GM23338 (cell line): Measurements from ENCODE around the gene CDC73.

Experiments
- EZH2 ChIP-seq: fragments of 200-600 bp; sonication (generic); IDR thresholded peaks from one replicate; pipeline ENCODE4 v1.8.0; 2017; ENCODE audit warnings: antibody characterized with exemption, mild to moderate bottlenecking, low read depth; ENCODE audit not compliant: unreplicated experiment
- EZH2phosphoT487 ChIP-seq: fragments of 200-600 bp; sonication (generic); IDR thresholded peaks from one replicate; pipeline ENCODE4 v1.8.1; 2018; ENCODE audit warnings: antibody characterized with exemption; ENCODE audit not compliant: unreplicated experiment
- JUNB ChIP-seq: IDR thresholded peaks from one replicate; pipeline ENCODE4 v1.6.1; 2016; ENCODE audit warnings: antibody characterized with exemption; ENCODE audit not compliant: unreplicated experiment
- POLR2AphosphoS5 ChIP-seq: IDR thresholded peaks from 2 replicates; pipeline ENCODE4 v1.6.1; 2016; ENCODE audit warnings: antibody characterized with exemption, low read depth
- TF ChIP-seq, protein P1 (sequence below), 2 experiments: fragments of 200-600 bp in 1 of 2; sonication (generic) in 1 of 2; conservative IDR thresholded peaks; 2 replicates each; pipeline versions ENCODE4 v1.5.1 to v1.6.1; 2016 to 2017; ENCODE audit warnings: antibody characterized with exemption in 2 of 2, low read depth in 2 of 2, mild to moderate bottlenecking in 2 of 2, moderate library complexity in 1 of 2
- TF ChIP-seq, protein P2 (sequence below): IDR thresholded peaks from one replicate; pipeline ENCODE4 v1.6.1; 2018; ENCODE audit warnings: antibody characterized with exemption; ENCODE audit not compliant: unreplicated experiment
- TF ChIP-seq, protein P3 (sequence below): IDR thresholded peaks from 2 replicates; pipeline ENCODE4 v1.6.1; 2016; ENCODE audit warnings: antibody characterized with exemption

DNA sequence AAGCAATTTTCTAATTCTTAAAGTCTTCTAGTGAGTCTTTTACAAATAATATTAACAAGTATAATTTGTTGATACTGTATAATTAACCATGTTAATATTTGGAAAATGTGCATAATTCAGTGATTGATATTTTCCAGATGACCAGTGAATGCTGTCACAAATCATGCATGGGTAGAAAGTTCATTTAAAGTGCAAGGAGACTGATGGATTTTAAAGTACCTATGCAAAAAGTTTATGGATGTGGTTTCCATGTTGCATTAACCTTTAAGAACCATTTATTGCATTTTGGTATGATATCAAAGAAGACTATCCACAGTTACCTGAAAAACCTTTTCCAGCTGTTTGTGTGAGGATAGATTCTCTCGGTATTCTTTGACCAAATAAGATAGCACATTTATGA lies 23.2 kb downstream of the CDC73 start:
- TF ChIP-seq EZH2phosphoT487 (no peak), POLR2AphosphoS5 (no peak), JUNB (no peak), EZH2 (no peak)
- TF ChIP-seq, protein P1, sequence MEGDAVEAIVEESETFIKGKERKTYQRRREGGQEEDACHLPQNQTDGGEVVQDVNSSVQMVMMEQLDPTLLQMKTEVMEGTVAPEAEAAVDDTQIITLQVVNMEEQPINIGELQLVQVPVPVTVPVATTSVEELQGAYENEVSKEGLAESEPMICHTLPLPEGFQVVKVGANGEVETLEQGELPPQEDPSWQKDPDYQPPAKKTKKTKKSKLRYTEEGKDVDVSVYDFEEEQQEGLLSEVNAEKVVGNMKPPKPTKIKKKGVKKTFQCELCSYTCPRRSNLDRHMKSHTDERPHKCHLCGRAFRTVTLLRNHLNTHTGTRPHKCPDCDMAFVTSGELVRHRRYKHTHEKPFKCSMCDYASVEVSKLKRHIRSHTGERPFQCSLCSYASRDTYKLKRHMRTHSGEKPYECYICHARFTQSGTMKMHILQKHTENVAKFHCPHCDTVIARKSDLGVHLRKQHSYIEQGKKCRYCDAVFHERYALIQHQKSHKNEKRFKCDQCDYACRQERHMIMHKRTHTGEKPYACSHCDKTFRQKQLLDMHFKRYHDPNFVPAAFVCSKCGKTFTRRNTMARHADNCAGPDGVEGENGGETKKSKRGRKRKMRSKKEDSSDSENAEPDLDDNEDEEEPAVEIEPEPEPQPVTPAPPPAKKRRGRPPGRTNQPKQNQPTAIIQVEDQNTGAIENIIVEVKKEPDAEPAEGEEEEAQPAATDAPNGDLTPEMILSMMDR (conservative IDR thresholded peaks at IDR 0.05; ENCODE audit: low read depth in 2 of 2), result no peak
- TF ChIP-seq, protein P2, sequence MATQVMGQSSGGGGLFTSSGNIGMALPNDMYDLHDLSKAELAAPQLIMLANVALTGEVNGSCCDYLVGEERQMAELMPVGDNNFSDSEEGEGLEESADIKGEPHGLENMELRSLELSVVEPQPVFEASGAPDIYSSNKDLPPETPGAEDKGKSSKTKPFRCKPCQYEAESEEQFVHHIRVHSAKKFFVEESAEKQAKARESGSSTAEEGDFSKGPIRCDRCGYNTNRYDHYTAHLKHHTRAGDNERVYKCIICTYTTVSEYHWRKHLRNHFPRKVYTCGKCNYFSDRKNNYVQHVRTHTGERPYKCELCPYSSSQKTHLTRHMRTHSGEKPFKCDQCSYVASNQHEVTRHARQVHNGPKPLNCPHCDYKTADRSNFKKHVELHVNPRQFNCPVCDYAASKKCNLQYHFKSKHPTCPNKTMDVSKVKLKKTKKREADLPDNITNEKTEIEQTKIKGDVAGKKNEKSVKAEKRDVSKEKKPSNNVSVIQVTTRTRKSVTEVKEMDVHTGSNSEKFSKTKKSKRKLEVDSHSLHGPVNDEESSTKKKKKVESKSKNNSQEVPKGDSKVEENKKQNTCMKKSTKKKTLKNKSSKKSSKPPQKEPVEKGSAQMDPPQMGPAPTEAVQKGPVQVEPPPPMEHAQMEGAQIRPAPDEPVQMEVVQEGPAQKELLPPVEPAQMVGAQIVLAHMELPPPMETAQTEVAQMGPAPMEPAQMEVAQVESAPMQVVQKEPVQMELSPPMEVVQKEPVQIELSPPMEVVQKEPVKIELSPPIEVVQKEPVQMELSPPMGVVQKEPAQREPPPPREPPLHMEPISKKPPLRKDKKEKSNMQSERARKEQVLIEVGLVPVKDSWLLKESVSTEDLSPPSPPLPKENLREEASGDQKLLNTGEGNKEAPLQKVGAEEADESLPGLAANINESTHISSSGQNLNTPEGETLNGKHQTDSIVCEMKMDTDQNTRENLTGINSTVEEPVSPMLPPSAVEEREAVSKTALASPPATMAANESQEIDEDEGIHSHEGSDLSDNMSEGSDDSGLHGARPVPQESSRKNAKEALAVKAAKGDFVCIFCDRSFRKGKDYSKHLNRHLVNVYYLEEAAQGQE, result no peak
- TF ChIP-seq, protein P3, sequence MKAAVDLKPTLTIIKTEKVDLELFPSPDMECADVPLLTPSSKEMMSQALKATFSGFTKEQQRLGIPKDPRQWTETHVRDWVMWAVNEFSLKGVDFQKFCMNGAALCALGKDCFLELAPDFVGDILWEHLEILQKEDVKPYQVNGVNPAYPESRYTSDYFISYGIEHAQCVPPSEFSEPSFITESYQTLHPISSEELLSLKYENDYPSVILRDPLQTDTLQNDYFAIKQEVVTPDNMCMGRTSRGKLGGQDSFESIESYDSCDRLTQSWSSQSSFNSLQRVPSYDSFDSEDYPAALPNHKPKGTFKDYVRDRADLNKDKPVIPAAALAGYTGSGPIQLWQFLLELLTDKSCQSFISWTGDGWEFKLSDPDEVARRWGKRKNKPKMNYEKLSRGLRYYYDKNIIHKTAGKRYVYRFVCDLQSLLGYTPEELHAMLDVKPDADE, result no peak
